Measurements from ENCODE around the gene BDKRB2.

The BDKRB2 gene

DNA sequence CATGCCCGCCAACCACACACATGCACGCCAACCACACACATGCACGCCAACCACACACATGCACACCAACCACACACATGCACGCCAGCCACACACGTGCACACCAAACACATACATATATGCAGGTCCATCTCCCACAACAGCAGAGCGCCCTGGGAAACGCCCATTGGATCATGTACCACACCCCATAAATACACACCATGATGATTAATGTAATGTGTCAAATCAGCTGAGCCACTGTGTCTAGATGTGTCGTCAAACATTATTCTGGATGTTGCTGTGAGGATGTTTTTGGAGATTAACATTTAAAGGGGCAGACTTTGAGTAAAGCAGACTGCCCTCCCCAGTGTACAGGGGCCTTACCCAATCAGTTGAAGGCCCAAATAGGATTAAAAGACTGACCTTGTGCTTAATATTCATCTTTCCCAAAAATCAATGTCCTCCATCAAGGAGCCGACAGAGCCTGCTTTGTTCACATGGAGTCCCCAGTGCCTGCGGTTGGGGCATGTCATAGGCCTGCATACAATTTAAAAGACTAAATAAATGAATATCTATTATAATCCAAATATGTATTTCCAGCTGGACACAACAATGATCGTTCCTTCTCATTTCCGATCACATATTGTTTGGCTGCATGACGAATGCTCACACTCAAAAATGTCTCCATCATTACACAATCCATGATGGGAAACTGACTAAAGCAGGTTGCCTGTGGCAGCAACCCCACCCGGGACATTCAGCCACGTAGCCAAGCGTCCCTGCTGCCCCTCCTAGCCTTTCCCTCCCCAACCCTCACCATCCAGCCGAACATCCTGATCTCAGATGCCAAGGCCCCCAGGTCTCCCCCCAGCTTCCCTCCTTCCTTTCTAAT, 23.2 kb upstream of the BDKRB2 start:
- no peak overlapping the region for H3K9ac ChIP-seq (ENCODE audit: low read depth, low read length, poor library complexity, severe bottlenecking)
- no peaks in the 10 kb centered on the region for H4K20me1 ChIP-seq (ENCODE audit: insufficient read depth, low read length, poor library complexity, severe bottlenecking)
- no peaks in the 10 kb centered on the region for H3F3A ChIP-seq (ENCODE audit: low read depth)
- H3K79me2 ChIP-seq (ENCODE audit: insufficient read depth, low read length) = no peaks in the 10 kb centered on the region
- H3K4me2 ChIP-seq (ENCODE audit: low read depth, low read length, poor library complexity, severe bottlenecking) = no peak overlapping the region
- H3K9me3 ChIP-seq (ENCODE audit: insufficient read depth, low read depth, low read length) = no peaks in the 10 kb centered on the region; the same call in 1 of the 2 replicates
- H3K4me3 ChIP-seq (ENCODE audit: low read length, poor library complexity, severe bottlenecking) = no peak overlapping the region
- H3K36me3 ChIP-seq (ENCODE audit: insufficient read depth, low read length) = no peaks in the 10 kb centered on the region
- H3K4me1 ChIP-seq (ENCODE audit: insufficient read depth, low read length, poor library complexity, severe bottlenecking) = no peaks in the 10 kb centered on the region
- H2AFZ ChIP-seq (ENCODE audit: low read length) = no peak overlapping the region
- no peaks in the 10 kb centered on the region for H3K9me2 ChIP-seq (replicated peaks; ENCODE audit: low read depth, low read length)
- TF ChIP-seq CTCF (conservative IDR thresholded peaks at IDR 0.05; ENCODE audit: low read length) (no peak), EZH2phosphoT487 (IDR thresholded peaks at IDR 0.05; ENCODE audit: borderline replicate concordance) (no peak)
- no peaks in the 10 kb centered on the region for H3K27me3 ChIP-seq (ENCODE audit: insufficient read depth, low read length, poor library complexity, severe bottlenecking)

- H2AFZ ChIP-seq (ENCODE audit: low read length) = no peak overlapping the region
- no peaks in the 10 kb centered on the region; the same call in 1 of the 2 replicates for H3K9me3 ChIP-seq (ENCODE audit: insufficient read depth, low read depth, low read length)
- H3K9ac ChIP-seq (ENCODE audit: low read depth, low read length, poor library complexity, severe bottlenecking) = no peak overlapping the region
- no peak for TF ChIP-seq EZH2phosphoT487 (IDR thresholded peaks at IDR 0.05; ENCODE audit: borderline replicate concordance)
- TF ChIP-seq CTCF (conservative IDR thresholded peaks at IDR 0.05; ENCODE audit: low read length) = no peak
- no peaks in the 10 kb centered on the region for H3K79me2 ChIP-seq (ENCODE audit: insufficient read depth, low read length)
- no peaks in the 10 kb centered on the region for H3K36me3 ChIP-seq (ENCODE audit: insufficient read depth, low read length)
- H3K9me2 ChIP-seq (replicated peaks; ENCODE audit: low read depth, low read length) = no peaks in the 10 kb centered on the region
- no peak overlapping the region for H3K4me2 ChIP-seq (ENCODE audit: low read depth, low read length, poor library complexity, severe bottlenecking)
- H4K20me1 ChIP-seq (ENCODE audit: insufficient read depth, low read length, poor library complexity, severe bottlenecking) = no peaks in the 10 kb centered on the region
- H3F3A ChIP-seq (ENCODE audit: low read depth) = no peaks in the 10 kb centered on the region
- no peak overlapping the region for H3K4me3 ChIP-seq (ENCODE audit: low read length, poor library complexity, severe bottlenecking)
- H3K4me1 ChIP-seq (ENCODE audit: insufficient read depth, low read length, poor library complexity, severe bottlenecking) = no peaks in the 10 kb centered on the region
- H3K27me3 ChIP-seq (ENCODE audit: insufficient read depth, low read length, poor library complexity, severe bottlenecking) = no peaks in the 10 kb centered on the region
Observed at GRCh38 chr14:96182546-96182945, 22.1 kb upstream of the BDKRB2 start.

DNA sequence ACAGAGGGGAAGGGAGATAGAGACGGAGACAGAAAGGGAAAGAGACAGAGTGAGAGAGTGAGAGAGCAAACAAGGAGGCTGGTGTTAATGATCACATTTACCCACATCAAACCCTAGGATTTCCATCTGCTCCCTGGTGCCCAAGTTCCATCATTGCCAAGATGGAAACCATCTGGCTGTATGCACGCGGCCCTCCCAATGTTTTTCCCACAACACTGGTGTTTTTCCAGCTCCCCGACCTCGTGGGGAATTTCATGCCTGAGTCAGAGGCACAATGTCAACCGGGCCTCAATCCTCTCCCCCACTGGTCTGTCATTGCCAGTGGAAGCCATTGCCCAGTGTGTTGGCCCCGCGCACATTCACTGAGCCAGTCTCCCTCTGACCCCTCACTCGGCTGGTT, 19.9 kb upstream of the BDKRB2 start:
- Histone ChIP-seq H2AFZ (ENCODE audit: low read length) (no peak overlapping the region), H3K9me3 (ENCODE audit: insufficient read depth, low read depth, low read length) (no peaks in the 10 kb centered on the region; the same call in 1 of the 2 replicates), H4K20me1 (ENCODE audit: insufficient read depth, low read length, poor library complexity, severe bottlenecking) (no peaks in the 10 kb centered on the region), H3K79me2 (ENCODE audit: insufficient read depth, low read length) (no peaks in the 10 kb centered on the region), H3K9ac (ENCODE audit: low read depth, low read length, poor library complexity, severe bottlenecking) (no peak overlapping the region), H3F3A (ENCODE audit: low read depth) (no peaks in the 10 kb centered on the region), H3K4me2 (ENCODE audit: low read depth, low read length, poor library complexity, severe bottlenecking) (no peak overlapping the region), H3K27me3 (ENCODE audit: insufficient read depth, low read length, poor library complexity, severe bottlenecking) (no peaks in the 10 kb centered on the region), H3K4me3 (ENCODE audit: low read length, poor library complexity, severe bottlenecking) (no peak overlapping the region), H3K9me2 (replicated peaks; ENCODE audit: low read depth, low read length) (no peaks in the 10 kb centered on the region), H3K36me3 (ENCODE audit: insufficient read depth, low read length) (no peaks in the 10 kb centered on the region), H3K4me1 (ENCODE audit: insufficient read depth, low read length, poor library complexity, severe bottlenecking) (no peaks in the 10 kb centered on the region)
- TF ChIP-seq EZH2phosphoT487 (IDR thresholded peaks at IDR 0.05; ENCODE audit: borderline replicate concordance) = no peak
- TF ChIP-seq CTCF (conservative IDR thresholded peaks at IDR 0.05; ENCODE audit: low read length) = no peak

Measured in Loucy (cell line).